ENCODE measurements around the gene THOC6.

- TF ChIP-seq CTCF (IDR thresholded peaks at IDR 0.05) (no peak), POLR2A (IDR thresholded peaks at IDR 0.05) (no peak), POLR2AphosphoS5 (IDR thresholded peaks at IDR 0.05) (no peak)
These were observed 36.0 kb upstream of the THOC6 start for GRCh38 chr16:2987833-2988232.
